Mucosa of descending colon (tissue), 3 donors: ENCODE measurements around the gene SERTAD4. TPM values are rescaled to one million over a fixed set of nuclear protein-coding genes. Genes with fewer than 3 reads are reported as not detected.

Experiments
- ATAC-seq: fragments of 200-7000 bp; cut with Tn5 transposase; one replicate; pipeline ENCODE4 v1.9.1; 2020; ENCODE audit warnings: mild to moderate bottlenecking, moderate library complexity
- DNase-seq, 3 donors: peaks; one replicate each; pipeline ENCODE4 v3.0.0-alpha.2; 2020
- H3K36me3 ChIP-seq: fragments of 200-600 bp; one replicate; pipeline ENCODE4 v1.8.0; 2021; ENCODE audit warnings: low read depth, mild to moderate bottlenecking
- H3K4me1 ChIP-seq: fragments of 200-600 bp; one replicate; pipeline ENCODE4 v1.8.0; 2021; ENCODE audit warnings: low read depth, mild to moderate bottlenecking
- H3K4me3 ChIP-seq: fragments of 200-600 bp; one replicate; pipeline ENCODE4 v1.8.0; 2021; ENCODE audit warnings: mild to moderate bottlenecking
- H3K9me3 ChIP-seq: fragments of 200-600 bp; one replicate; pipeline ENCODE4 v1.8.0; 2021; ENCODE audit warnings: mild to moderate bottlenecking
- CTCF ChIP-seq: fragments of 200-600 bp; IDR thresholded peaks from one replicate; pipeline ENCODE4 v1.8.0; 2022; ENCODE audit warnings: antibody characterized with exemption, mild to moderate bottlenecking
- intact Hi-C, 2 donors: fragments of 100-400 bp; cut with DNase I in 1 of 2; cut with micrococcal nuclease in 1 of 2; formaldehyde crosslinking; loops; one replicate each; pipeline versions ENCODE4 v1.11.0 to v1.11.1; 2022; cut with DNase I, micrococcal nuclease
- total RNA-seq, 3 donors: library from RNA; stranded (reverse); fragmentation: NEBNext Ultra II Directional in 2 of 3; extraction: Animal tissue kit (Norgen Biotek cat#: 25700) in 2 of 3; gene quantifications; one replicate each; pipeline versions ENCODE4 v1.2.1 to v1.2.4, GENCODE V29; 2021 to 2023
- donor health status: DM: no; HTN: no; CAD: no; lungs with moderate emphysema.
- donor health status: DM: no; HTN: no; CAD: no.
- donor health status: DM: no; HTN: yes; CAD: no.

SERTAD4 gene
- total RNA-seq, 3 donors from 2014 or later, result 4.2 to 17.1 (median 6.0) TPM

- Histone ChIP-seq H3K9me3 (no peaks in the 10 kb centered on the region), H3K36me3 (no peaks in the 10 kb centered on the region), H3K4me1 (no peaks in the 10 kb centered on the region), H3K4me3 (no peak overlapping the region)
- DNase-seq (peak in 1 of 3 donors; percentile 17), ATAC-seq (peak; percentile 76)
- TF ChIP-seq CTCF, result no peak
- intact Hi-C loops, result loop anchor here in 1 of 2 donors (10.0 kb wide), 1 partner anchor 90 kb away; no protein-coding TSS in a partner anchor
Observed at GRCh38 chr1:210214573-210215409, 17.8 kb upstream of the SERTAD4 start.

- ATAC-seq, result no peak
- intact Hi-C loops, result loop anchor here in 1 of 2 donors (10.0 kb wide), 1 partner anchor 87 kb away; no protein-coding TSS in a partner anchor
- H3K4me3 ChIP-seq, result no peak overlapping the region
- no peaks in the 10 kb centered on the region for H3K36me3 ChIP-seq
- no peaks in the 10 kb centered on the region for H3K9me3 ChIP-seq
- no peak for TF ChIP-seq CTCF
- H3K4me1 ChIP-seq, result no peaks in the 10 kb centered on the region
- no peak for DNase-seq
Observed at GRCh38 chr1:210217482-210217881, 15.1 kb upstream of the SERTAD4 start.

DNA sequence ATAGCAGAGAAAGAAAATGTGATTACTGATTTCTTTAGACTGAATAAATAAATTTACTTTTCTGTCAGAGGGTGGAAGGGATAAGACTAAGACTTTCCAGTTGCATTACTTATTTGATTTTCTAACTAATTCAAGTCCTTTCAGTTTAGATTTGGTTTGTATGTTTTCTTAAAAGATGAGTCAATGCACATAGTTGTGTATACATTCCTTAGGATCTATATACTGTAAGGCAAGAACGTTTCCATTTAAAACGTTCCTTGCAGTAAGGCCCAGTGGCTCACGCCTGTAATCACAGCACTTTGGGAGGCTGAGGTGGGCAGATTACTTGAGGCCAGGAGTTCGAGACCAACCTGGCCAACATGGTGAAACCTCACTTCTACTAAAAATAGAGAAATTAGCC is 14.5 kb upstream of the SERTAD4 start:
- Histone ChIP-seq H3K9me3 (no peaks in the 10 kb centered on the region), H3K4me1 (no peaks in the 10 kb centered on the region), H3K36me3 (no peaks in the 10 kb centered on the region), H3K4me3 (no peak overlapping the region)
- TF ChIP-seq CTCF, result no peak
- DNase-seq, result no peak
- ATAC-seq, result no peak
- intact Hi-C loops, result loop anchor here in 1 of 2 donors (10.0 kb wide), 1 partner anchor 87 kb away; no protein-coding TSS in a partner anchor

GRCh38 chr1:210222340-210223006 is 10.1 kb upstream of the SERTAD4 start:
- H3K4me1 ChIP-seq, result no peaks in the 10 kb centered on the region
- intact Hi-C loops, result no loop called here
- peak; percentile 95 for ATAC-seq
- H3K4me3 ChIP-seq, result no peak overlapping the region
- no peaks in the 10 kb centered on the region for H3K36me3 ChIP-seq
- DNase-seq, result peak in 2 of 3 donors; percentile 41 to 69
- TF ChIP-seq CTCF, result no peak
- no peaks in the 10 kb centered on the region for H3K9me3 ChIP-seq

- Histone ChIP-seq H3K4me3 (no peak overlapping the region), H3K36me3 (no peaks in the 10 kb centered on the region), H3K4me1 (no peaks in the 10 kb centered on the region), H3K9me3 (no peaks in the 10 kb centered on the region)
- TF ChIP-seq CTCF, result no peak
- intact Hi-C loops, result no loop called here
- DNase-seq (peak in 1 of 3 donors; percentile 71), ATAC-seq (peak; percentile 88)
Observed at GRCh38 chr1:210223226-210223904, 9.2 kb upstream of the SERTAD4 start.
